ENCODE measurements around the gene MCF2. TPM values are rescaled to one million over a fixed set of nuclear protein-coding genes. Genes with fewer than 3 reads are reported as not detected.
"Not testable (repeated sequence)": the region's sequence is repeated elsewhere in the genome, so short reads cannot be mapped to it uniquely, and the experiment has no call there.

Gene MCF2
- total and polyA plus RNA-seq, 2 donors from 2014 or later: 0.85 to 2.2 TPM

DNA sequence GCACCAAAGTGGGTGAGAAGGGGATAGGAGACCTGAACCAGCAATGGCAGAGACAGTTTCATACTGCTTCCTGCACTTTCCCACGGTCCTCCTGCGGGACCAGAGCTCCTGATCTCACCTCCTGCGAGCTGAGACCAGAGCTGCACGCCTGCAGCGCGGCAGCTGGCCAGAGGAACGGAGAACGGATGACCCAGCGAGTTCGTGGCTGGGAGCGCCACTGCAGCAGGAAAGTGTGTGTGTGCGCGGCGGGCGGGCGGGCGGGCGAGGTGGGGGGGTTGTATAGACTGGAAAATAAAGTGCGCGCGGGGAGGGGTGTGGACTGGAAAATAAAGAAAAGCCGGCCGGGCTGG, 16.5 kb downstream of the MCF2 start:
- DNase-seq (peak in 3 of 5 donors; percentile 7 to 13 (median 11)), FAIRE-seq (no peak)
- Histone ChIP-seq H3K9me3 (ENCODE audit: control insufficient read depth in 2 of 3, insufficient read depth in 1 of 3, low read length in 3 of 3) (no peaks in the 10 kb centered on the region), H3K36me3 (ENCODE audit: control insufficient read depth in 2 of 3, insufficient read depth in 3 of 3, low read length in 3 of 3) (no peaks in the 10 kb centered on the region), H3K4me3 (ENCODE audit: low read length in 3 of 3) (peak overlapping the region in 1 of 3 donors; percentile 55), H3K9ac (ENCODE audit: low read length in 3 of 3) (no peak overlapping the region), H3K27ac (ENCODE audit: low read depth in 2 of 2, low read length in 2 of 2) (no peak overlapping the region), H3K27me3 (ENCODE audit: control insufficient read depth, insufficient read depth, low read length) (peaks cover 3% of the 10 kb centered on the region), H3K4me1 (ENCODE audit: control insufficient read depth in 2 of 3, insufficient read depth in 2 of 3, low read depth in 1 of 3, low read length in 3 of 3) (no peaks in the 10 kb centered on the region)
- intact Hi-C loops (cut with DNase I): no loop called here
- TF ChIP-seq, protein P1, sequence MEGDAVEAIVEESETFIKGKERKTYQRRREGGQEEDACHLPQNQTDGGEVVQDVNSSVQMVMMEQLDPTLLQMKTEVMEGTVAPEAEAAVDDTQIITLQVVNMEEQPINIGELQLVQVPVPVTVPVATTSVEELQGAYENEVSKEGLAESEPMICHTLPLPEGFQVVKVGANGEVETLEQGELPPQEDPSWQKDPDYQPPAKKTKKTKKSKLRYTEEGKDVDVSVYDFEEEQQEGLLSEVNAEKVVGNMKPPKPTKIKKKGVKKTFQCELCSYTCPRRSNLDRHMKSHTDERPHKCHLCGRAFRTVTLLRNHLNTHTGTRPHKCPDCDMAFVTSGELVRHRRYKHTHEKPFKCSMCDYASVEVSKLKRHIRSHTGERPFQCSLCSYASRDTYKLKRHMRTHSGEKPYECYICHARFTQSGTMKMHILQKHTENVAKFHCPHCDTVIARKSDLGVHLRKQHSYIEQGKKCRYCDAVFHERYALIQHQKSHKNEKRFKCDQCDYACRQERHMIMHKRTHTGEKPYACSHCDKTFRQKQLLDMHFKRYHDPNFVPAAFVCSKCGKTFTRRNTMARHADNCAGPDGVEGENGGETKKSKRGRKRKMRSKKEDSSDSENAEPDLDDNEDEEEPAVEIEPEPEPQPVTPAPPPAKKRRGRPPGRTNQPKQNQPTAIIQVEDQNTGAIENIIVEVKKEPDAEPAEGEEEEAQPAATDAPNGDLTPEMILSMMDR (IDR thresholded peaks at IDR 0.05; ENCODE audit: borderline replicate concordance, extremely low read depth, insufficient read depth): no peak

DNA sequence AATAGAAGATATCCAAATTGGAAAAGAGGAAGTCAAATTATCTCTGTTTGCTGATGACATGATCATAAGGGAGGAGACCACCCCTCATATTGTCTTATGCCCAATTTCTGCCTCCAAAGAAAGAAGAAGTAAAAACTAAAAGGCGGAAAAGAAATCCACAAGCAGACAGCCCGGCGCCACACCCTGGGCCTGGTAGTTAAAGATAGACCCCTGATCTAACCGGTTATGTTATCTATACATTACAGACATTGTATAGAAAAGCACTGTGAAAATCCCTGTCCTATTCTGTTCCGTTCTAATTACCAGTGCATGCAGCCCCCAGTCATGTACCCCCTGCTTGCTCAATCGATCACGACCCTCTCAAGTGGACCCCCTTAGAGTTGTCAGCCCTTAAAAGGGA, 22.8 kb downstream of the MCF2 start:
- H3K27me3 ChIP-seq (ENCODE audit: control insufficient read depth, insufficient read depth, low read length); H3K4me3 ChIP-seq (ENCODE audit: low read length in 3 of 3); intact Hi-C loops (cut with DNase I); H3K9me3 ChIP-seq (ENCODE audit: control insufficient read depth in 2 of 3, insufficient read depth in 1 of 3, low read length in 3 of 3); DNase-seq; H3K9ac ChIP-seq (ENCODE audit: low read length in 3 of 3); H3K27ac ChIP-seq (ENCODE audit: low read depth in 2 of 2, low read length in 2 of 2); H3K36me3 ChIP-seq (ENCODE audit: control insufficient read depth in 2 of 3, insufficient read depth in 3 of 3, low read length in 3 of 3); H3K4me1 ChIP-seq (ENCODE audit: control insufficient read depth in 2 of 3, insufficient read depth in 2 of 3, low read depth in 1 of 3, low read length in 3 of 3); FAIRE-seq: not testable (repeated sequence)

DNA sequence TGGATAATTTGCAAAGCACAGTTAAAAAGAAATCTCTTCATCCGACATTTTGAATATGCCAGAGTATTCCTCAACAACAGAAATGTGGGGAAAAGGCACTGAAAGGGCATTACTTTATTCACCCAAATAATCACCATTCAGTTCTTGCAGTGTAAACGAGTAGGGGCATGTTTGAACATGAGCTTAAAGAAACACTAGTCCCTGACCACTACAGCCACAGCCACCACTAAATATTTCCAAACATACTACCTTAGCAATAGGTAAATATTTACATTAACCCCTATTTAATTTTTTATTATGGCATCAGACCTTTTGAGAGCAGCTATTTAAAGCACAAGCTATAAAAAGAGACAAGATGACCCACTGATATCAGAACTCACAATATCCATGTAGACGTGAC, 27.6 kb downstream of the MCF2 start:
- TF ChIP-seq, protein P1 (IDR thresholded peaks at IDR 0.05; ENCODE audit: borderline replicate concordance, extremely low read depth, insufficient read depth): no peak
- FAIRE-seq: no peak
- H3K36me3 ChIP-seq (ENCODE audit: control insufficient read depth in 2 of 3, insufficient read depth in 3 of 3, low read length in 3 of 3): no peaks in the 10 kb centered on the region
- no peak overlapping the region for H3K9ac ChIP-seq (ENCODE audit: low read length in 3 of 3)
- no peaks in the 10 kb centered on the region for H3K4me1 ChIP-seq (ENCODE audit: control insufficient read depth in 2 of 3, insufficient read depth in 2 of 3, low read depth in 1 of 3, low read length in 3 of 3)
- no peaks in the 10 kb centered on the region for H3K27me3 ChIP-seq (ENCODE audit: control insufficient read depth, insufficient read depth, low read length)
- H3K27ac ChIP-seq (ENCODE audit: low read depth in 2 of 2, low read length in 2 of 2): no peak overlapping the region
- H3K4me3 ChIP-seq (ENCODE audit: low read length in 3 of 3): no peak overlapping the region
- DNase-seq: no peak
- intact Hi-C loops (cut with DNase I): no loop called here
- H3K9me3 ChIP-seq (ENCODE audit: control insufficient read depth in 2 of 3, insufficient read depth in 1 of 3, low read length in 3 of 3): no peaks in the 10 kb centered on the region

DNA sequence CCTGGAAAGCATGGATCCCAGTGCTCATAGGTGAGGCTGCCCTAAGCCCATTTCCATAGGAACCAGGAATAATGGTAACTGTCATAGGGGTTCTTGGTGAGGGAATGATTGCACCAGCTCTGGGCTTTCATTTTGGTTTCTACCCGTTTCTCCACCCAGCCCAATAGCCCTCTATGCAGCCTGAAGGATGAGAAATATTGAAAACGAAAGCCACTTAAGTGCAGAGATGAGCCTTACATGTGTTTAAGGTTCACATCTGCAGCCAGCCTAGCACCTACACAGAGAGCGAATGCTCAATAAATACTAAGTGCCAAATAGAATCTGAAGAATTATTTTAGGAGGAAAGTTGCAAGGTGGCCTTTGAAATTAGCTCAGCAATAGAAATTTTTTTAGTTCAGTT, 60.4 kb downstream of the MCF2 start:
- Histone ChIP-seq H3K9me3 (ENCODE audit: control insufficient read depth in 2 of 3, insufficient read depth in 1 of 3, low read length in 3 of 3) (no peaks in the 10 kb centered on the region), H3K4me1 (ENCODE audit: control insufficient read depth in 2 of 3, insufficient read depth in 2 of 3, low read depth in 1 of 3, low read length in 3 of 3) (no peaks in the 10 kb centered on the region), H3K27ac (ENCODE audit: low read depth in 2 of 2, low read length in 2 of 2) (no peak overlapping the region), H3K36me3 (ENCODE audit: control insufficient read depth in 2 of 3, insufficient read depth in 3 of 3, low read length in 3 of 3) (no peaks in the 10 kb centered on the region), H3K4me3 (ENCODE audit: low read length in 3 of 3) (no peak overlapping the region), H3K27me3 (ENCODE audit: control insufficient read depth, insufficient read depth, low read length) (no peaks in the 10 kb centered on the region), H3K9ac (ENCODE audit: low read length in 3 of 3) (no peak overlapping the region)
- DNase-seq: no peak
- intact Hi-C loops (cut with DNase I): no loop called here
- no peak for FAIRE-seq
- TF ChIP-seq, protein P1 (IDR thresholded peaks at IDR 0.05; ENCODE audit: borderline replicate concordance, extremely low read depth, insufficient read depth): no peak
